ENCODE data around the gene ATP11C. TPM values are rescaled to one million over a fixed set of nuclear protein-coding genes. Genes with fewer than 3 reads are reported as not detected.
"Not testable (repeated sequence)": the region's sequence is repeated elsewhere in the genome, so short reads cannot be mapped to it uniquely, and the experiment has no call there.

Gene ATP11C
- total RNA-seq, 1 experiment from 2014 or later = 102 TPM

DNA sequence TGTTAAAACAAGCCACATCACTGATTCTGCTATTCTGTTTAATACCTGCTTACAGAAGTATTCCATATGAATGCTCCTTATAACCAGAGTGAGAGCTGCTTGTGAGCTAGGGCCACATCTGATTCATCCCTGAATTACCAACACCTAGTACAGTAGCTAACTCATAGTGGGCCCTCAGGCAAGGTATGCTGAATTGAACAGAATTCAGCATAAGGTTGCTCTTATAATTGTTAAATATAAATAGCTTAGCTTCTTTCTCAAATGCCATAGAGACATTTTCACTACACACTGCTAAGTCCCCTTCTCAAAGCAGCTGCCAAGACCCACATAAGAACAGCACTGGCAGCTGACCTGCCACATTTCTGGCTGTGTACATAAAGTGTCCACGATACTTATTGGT lies 197.9 kb downstream of the ATP11C start:
- no peaks in the 10 kb centered on the region for H3K27me3 ChIP-seq (ENCODE audit: control insufficient read depth, insufficient read depth, low read length)
- no peak for DNase-seq
- H3K4me3 ChIP-seq (ENCODE audit: insufficient read depth, low read depth, low read length) = no peak overlapping the region
- H3K36me3 ChIP-seq (replicated peaks; ENCODE audit: control insufficient read depth, insufficient read depth, low read length) = no peaks in the 10 kb centered on the region; the same call in none of the 2 replicates

DNA sequence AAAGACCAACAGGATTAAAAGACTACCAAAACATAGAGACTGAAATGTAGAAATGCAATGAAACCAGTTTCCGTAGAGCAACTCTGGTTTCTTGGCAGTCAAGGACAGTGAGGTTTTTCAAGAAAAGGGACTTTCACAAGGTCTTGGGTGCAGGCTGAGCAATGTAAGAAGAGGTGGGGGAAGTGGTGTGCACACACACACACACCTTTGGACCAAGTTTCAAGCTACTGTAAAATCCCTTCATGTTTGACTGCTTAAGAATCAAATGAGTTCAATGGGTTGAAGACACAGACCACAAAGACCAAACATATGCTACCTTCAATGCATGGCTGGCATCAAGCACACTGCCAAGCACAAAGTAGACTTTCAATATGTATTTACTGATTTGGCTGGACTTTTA lies 207.1 kb downstream of the ATP11C start:
- DNase-seq = no peak
- Histone ChIP-seq H3K27me3 (ENCODE audit: control insufficient read depth, insufficient read depth, low read length) (no peaks in the 10 kb centered on the region), H3K36me3 (replicated peaks; ENCODE audit: control insufficient read depth, insufficient read depth, low read length) (no peaks in the 10 kb centered on the region), H3K4me3 (ENCODE audit: insufficient read depth, low read depth, low read length) (no peak overlapping the region)

GRCh38 chrX:139724626-139725025 lies 208.2 kb downstream of the ATP11C start:
- no peak overlapping the region for H3K4me3 ChIP-seq (ENCODE audit: insufficient read depth, low read depth, low read length)
- no peak for DNase-seq
- no peaks in the 10 kb centered on the region for H3K27me3 ChIP-seq (ENCODE audit: control insufficient read depth, insufficient read depth, low read length)
- no peaks in the 10 kb centered on the region for H3K36me3 ChIP-seq (replicated peaks; ENCODE audit: control insufficient read depth, insufficient read depth, low read length)

DNA sequence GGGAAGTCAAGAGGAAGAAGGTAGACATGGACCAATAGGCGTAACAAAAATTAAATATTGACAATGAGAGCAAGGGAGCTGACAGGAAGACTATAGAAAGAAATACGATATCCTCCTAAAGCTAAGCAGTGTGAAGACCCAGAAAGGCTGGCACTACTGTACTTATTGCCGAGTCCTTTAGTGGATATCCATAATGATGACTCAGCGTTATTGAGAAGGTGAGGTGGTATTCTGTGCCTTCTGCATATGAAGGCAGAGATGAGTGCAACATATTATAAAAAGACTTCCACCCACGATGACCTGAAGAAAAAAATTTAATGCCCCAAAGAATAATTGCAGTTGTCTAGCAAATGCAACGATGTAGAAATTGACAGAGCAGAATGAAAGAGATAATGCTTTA lies 211.9 kb downstream of the ATP11C start:
- no peak for DNase-seq
- Histone ChIP-seq H3K36me3 (replicated peaks; ENCODE audit: control insufficient read depth, insufficient read depth, low read length) (no peaks in the 10 kb centered on the region), H3K4me3 (ENCODE audit: insufficient read depth, low read depth, low read length) (no peak overlapping the region), H3K27me3 (ENCODE audit: control insufficient read depth, insufficient read depth, low read length) (no peaks in the 10 kb centered on the region)

- Histone ChIP-seq H3K27me3 (ENCODE audit: control insufficient read depth, insufficient read depth, low read length) (no peaks in the 10 kb centered on the region), H3K36me3 (replicated peaks; ENCODE audit: control insufficient read depth, insufficient read depth, low read length) (no peaks in the 10 kb centered on the region), H3K4me3 (ENCODE audit: insufficient read depth, low read depth, low read length) (no peak overlapping the region)
- peak; percentile 32 for DNase-seq
Observed at GRCh38 chrX:139720136-139720535, 212.7 kb downstream of the ATP11C start.

DNA sequence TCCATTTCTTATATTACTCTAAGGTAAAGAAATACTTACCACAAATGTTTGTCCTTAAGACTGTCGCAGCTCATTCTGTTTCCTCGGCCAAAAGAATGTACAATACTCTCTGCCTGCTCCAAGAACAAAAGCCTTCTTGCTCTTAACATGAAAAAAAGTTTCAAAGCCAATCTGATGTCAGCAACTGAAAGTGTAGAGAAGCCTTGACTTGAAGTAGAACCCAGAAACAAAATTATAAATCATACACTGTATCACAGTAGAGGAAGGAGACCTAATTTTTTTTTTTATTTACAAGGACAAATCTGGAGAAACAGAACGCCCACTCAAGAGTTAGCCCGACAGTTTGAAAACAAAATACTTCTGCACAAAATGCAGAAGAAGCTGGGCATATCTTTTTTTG lies 224.8 kb downstream of the ATP11C start, which contains the start of gene MCF2:
Gene MCF2 (minus strand): TSS at position 101 of the 400 bp plus-strand sequence. CDS start 56,423 bp downstream, outside the sequence.
- Histone ChIP-seq H3K4me3 (ENCODE audit: insufficient read depth, low read depth, low read length) (no peak within 1 kb of the TSS), H3K27me3 (ENCODE audit: control insufficient read depth, insufficient read depth, low read length) (no peaks in the 10 kb centered on the region), H3K36me3 (replicated peaks; ENCODE audit: control insufficient read depth, insufficient read depth, low read length) (no peaks in the 10 kb centered on the region)
- no peak for DNase-seq

DNA sequence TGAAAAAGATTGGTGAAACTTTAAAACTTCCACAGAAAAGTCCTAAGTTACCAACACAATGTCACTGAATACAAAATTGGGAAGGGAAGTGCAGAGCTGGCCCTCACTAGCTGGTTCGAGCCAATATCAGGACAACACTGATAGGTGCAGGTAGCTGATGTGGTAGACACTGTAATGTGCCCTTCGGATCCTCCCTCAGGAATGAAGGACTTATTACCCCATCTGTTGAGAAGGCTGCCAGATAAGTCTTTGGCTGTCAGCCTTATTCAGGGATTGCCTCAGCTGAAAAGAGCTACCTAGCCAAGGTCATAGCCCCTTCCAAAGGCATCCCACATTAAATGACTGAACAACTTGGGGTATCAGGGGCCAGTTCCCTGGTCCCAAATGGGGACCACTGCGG lies 230.2 kb downstream of the ATP11C start:
- H3K36me3 ChIP-seq (replicated peaks; ENCODE audit: control insufficient read depth, insufficient read depth, low read length) = no peaks in the 10 kb centered on the region
- H3K4me3 ChIP-seq (ENCODE audit: insufficient read depth, low read depth, low read length) = no peak overlapping the region
- H3K27me3 ChIP-seq (ENCODE audit: control insufficient read depth, insufficient read depth, low read length) = no peaks in the 10 kb centered on the region
- DNase-seq = no peak

DNA sequence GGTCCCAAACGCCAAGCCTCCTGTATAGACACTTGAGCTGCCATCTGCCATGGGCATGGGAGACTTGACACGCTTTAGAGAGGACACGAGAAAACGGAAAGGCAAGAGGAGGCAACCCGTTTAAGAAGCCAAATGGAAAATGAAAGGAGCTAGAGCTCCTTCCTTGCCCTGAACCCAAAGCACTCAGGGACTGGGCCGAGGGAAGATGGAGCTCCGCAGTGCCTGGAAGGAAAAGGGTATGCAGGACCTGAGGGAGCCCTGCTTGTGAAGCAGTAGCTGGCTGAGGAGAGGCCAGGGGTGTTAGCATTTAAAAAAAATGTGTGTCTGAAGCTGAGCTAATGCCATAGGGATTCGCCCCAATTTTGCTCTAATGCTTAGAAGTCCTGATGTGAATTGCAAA lies 239.9 kb downstream of the ATP11C start:
- peak; percentile 22 for DNase-seq
- Histone ChIP-seq H3K4me3 (ENCODE audit: insufficient read depth, low read depth, low read length) (no peak overlapping the region; the same call in 1 of the 2 replicates), H3K36me3 (replicated peaks; ENCODE audit: control insufficient read depth, insufficient read depth, low read length) (no peaks in the 10 kb centered on the region), H3K27me3 (ENCODE audit: control insufficient read depth, insufficient read depth, low read length) (peaks cover 20% of the 10 kb centered on the region)

DNA sequence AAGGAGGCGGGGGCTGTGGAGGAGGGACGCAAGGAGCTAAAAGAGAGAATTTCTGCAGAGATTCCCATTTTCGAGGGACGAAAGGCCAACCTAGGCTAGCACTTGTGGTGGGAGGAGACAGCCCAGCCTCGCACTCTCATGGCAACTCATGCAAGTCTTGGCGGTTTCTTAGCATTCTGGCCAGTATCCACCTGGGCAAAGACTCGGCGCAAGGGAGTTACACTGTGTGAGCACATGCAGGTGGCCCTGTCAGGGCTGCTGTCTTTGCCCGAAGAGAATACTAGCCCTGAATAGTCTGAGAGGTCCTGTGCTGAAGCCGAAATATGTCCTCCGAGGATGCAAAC lies 240.4 kb downstream of the ATP11C start:
- no peak for DNase-seq
- Histone ChIP-seq H3K4me3 (ENCODE audit: insufficient read depth, low read depth, low read length) (peak overlapping the region; percentile 39; the same call in 1 of the 2 replicates), H3K27me3 (ENCODE audit: control insufficient read depth, insufficient read depth, low read length) (peaks cover 20% of the 10 kb centered on the region), H3K36me3 (replicated peaks; ENCODE audit: control insufficient read depth, insufficient read depth, low read length) (no peaks in the 10 kb centered on the region)

DNA sequence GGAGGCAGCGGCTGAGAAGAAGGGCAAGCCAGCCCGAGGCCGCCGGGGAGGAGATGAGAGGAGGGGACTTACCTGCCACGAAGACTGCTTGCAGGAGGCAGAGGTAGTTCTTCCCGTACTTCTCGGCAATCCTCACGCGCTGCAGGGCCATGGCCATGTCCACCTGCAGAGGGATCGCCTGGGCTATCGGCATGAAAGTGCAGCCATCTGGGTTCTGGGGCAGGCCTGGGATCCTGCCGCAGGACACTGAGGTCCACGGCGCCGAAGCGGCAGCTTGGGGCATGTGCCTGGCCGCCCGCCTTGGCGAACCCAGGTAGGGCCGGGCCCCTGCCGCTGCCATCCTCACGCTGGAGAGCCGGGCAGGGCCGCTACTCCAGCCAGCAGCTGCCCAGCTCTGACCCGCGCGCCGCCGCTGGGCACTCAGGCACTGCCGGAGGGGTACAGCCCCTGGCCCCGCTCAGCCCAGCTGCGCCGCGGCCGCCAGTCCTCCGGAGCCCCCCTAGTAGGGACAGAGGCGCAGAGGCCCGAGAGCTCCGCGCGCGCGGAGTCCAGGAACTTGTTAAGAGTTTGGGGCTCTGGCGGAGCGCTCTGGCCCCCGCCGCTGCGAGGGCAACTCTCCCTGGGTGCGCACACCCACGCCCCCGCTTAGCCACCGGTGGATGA lies 240.9 kb downstream of the ATP11C start:
- peak; percentile 49 for DNase-seq
- Histone ChIP-seq H3K36me3 (replicated peaks; ENCODE audit: control insufficient read depth, insufficient read depth, low read length) (no peaks in the 10 kb centered on the region), H3K27me3 (ENCODE audit: control insufficient read depth, insufficient read depth, low read length) (peaks cover 20% of the 10 kb centered on the region), H3K4me3 (ENCODE audit: insufficient read depth, low read depth, low read length) (peak overlapping the region; percentile 39)

GRCh38 chrX:139691493-139691842 lies 241.4 kb downstream of the ATP11C start:
- Histone ChIP-seq H3K4me3 (ENCODE audit: insufficient read depth, low read depth, low read length) (peak overlapping the region; percentile 39), H3K27me3 (ENCODE audit: control insufficient read depth, insufficient read depth, low read length) (peaks cover 20% of the 10 kb centered on the region), H3K36me3 (replicated peaks; ENCODE audit: control insufficient read depth, insufficient read depth, low read length) (no peaks in the 10 kb centered on the region)
- DNase-seq = no peak

DNA sequence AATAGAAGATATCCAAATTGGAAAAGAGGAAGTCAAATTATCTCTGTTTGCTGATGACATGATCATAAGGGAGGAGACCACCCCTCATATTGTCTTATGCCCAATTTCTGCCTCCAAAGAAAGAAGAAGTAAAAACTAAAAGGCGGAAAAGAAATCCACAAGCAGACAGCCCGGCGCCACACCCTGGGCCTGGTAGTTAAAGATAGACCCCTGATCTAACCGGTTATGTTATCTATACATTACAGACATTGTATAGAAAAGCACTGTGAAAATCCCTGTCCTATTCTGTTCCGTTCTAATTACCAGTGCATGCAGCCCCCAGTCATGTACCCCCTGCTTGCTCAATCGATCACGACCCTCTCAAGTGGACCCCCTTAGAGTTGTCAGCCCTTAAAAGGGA lies 247.7 kb downstream of the ATP11C start:
- not testable (repeated sequence) for H3K27me3 ChIP-seq (ENCODE audit: control insufficient read depth, insufficient read depth, low read length); H3K36me3 ChIP-seq (replicated peaks; ENCODE audit: control insufficient read depth, insufficient read depth, low read length); H3K4me3 ChIP-seq (ENCODE audit: insufficient read depth, low read depth, low read length); DNase-seq

- H3K4me3 ChIP-seq (ENCODE audit: insufficient read depth, low read depth, low read length) = no peak overlapping the region
- no peaks in the 10 kb centered on the region for H3K36me3 ChIP-seq (replicated peaks; ENCODE audit: control insufficient read depth, insufficient read depth, low read length)
- DNase-seq = no peak
Observed at GRCh38 chrX:139680356-139680755, 252.5 kb downstream of the ATP11C start.

More at GRCh38 chrX:139680356-139680755, 252.5 kb downstream of the ATP11C start:
- H3K27me3 ChIP-seq (ENCODE audit: control insufficient read depth, insufficient read depth, low read length) = no peaks in the 10 kb centered on the region

Measured in H7 (cell line).